Uterus (tissue), 4 donors: Measurements from ENCODE around the gene CORO1C. TPM values are rescaled to one million over a fixed set of nuclear protein-coding genes. Genes with fewer than 3 reads are reported as not detected.

Experiments used
- DNase-seq, 2 donors: peaks; one replicate each; pipeline ENCODE4 v3.0.0-alpha.2; 2019 to 2020
- H3K27ac ChIP-seq, 2 donors: fragments of 200-600 bp; sonication (generic); 1 replicate in 1 of 2; 2 replicates in 1 of 2; pipeline ENCODE4 v1.5.1; 2016 to 2018
- H3K27me3 ChIP-seq, 2 donors: fragments of 200-600 bp; sonication (generic); one replicate each; pipeline ENCODE4 v1.5.1; 2018 to 2019; ENCODE audit warnings: control low read depth in 1 of 2
- H3K36me3 ChIP-seq, 2 donors: fragments of 200-600 bp; sonication (generic); one replicate each; pipeline ENCODE4 v1.5.1; 2019; ENCODE audit warnings: control low read depth in 1 of 2
- H3K4me1 ChIP-seq, 2 donors: fragments of 200-600 bp; sonication (generic); one replicate each; pipeline ENCODE4 v1.5.1; 2018 to 2019; ENCODE audit warnings: control low read depth in 1 of 2
- H3K4me3 ChIP-seq, 2 donors: fragments of 200-600 bp; sonication (generic); 1 replicate in 1 of 2; 2 replicates in 1 of 2; pipeline ENCODE4 v1.5.1; 2018 to 2019; ENCODE audit warnings: mild to moderate bottlenecking in 1 of 2
- H3K9me3 ChIP-seq, 2 donors: fragments of 200-600 bp; sonication (generic); one replicate each; pipeline ENCODE4 v1.5.1; 2019; ENCODE audit warnings: control low read depth in 1 of 2
- CTCF ChIP-seq, 4 experiments: fragments of 200-600 bp in 2 of 4; fragments of 450-650 bp in 2 of 4; sonication (generic) in 2 of 4; IDR thresholded peaks; one replicate each; pipeline ENCODE4 v1.5.1; 2016 to 2019; ENCODE audit warnings: antibody characterized with exemption in 4 of 4, mild to moderate bottlenecking in 2 of 4, moderate library complexity in 1 of 4
- POLR2A ChIP-seq, 2 donors: fragments of 450-650 bp; IDR thresholded peaks; one replicate each; pipeline ENCODE4 v1.6.1; 2016; ENCODE audit warnings: antibody characterized with exemption in 2 of 2, mild to moderate bottlenecking in 1 of 2, moderate library complexity in 1 of 2
- intact Hi-C: fragments of 100-400 bp; cut with DNase I; formaldehyde crosslinking; loops from one replicate; pipeline ENCODE4 v1.15.1; 2023; ENCODE audit warnings: low total_unique reads
- total RNA-seq, 4 donors: library from RNA; depleted of rRNA in 3 of 4; stranded (reverse); fragments of >200 nt in 3 of 4; gene quantifications; one replicate each; pipeline versions ENCODE4 v1.1.0 to v1.2.4, GENCODE V29; 2014 to 2023
- donor health status: DM: yes; HTN: yes; CAD: no.

The CORO1C gene
- total RNA-seq, 4 donors from 2014 or later: 129 to 357 (median 235) TPM

GRCh38 chr12:108643941-108644810 is 87.1 kb downstream of the CORO1C start:
- Histone ChIP-seq H3K36me3 (no peaks in the 10 kb centered on the region), H3K9me3 (no peaks in the 10 kb centered on the region), H3K4me1 (peaks cover under 1 to 3% of the 10 kb centered on the region in 2 donors), H3K27ac (peak overlapping the region; percentile 52 to 62), H3K4me3 (no peak overlapping the region), H3K27me3 (no peaks in the 10 kb centered on the region)
- DNase-seq: peak in 1 of 2 donors; percentile 73
- intact Hi-C loops: no loop called here
- TF ChIP-seq CTCF (IDR thresholded peaks at IDR 0.05) (no peak), POLR2A (IDR thresholded peaks at IDR 0.05) (no peak)

DNA sequence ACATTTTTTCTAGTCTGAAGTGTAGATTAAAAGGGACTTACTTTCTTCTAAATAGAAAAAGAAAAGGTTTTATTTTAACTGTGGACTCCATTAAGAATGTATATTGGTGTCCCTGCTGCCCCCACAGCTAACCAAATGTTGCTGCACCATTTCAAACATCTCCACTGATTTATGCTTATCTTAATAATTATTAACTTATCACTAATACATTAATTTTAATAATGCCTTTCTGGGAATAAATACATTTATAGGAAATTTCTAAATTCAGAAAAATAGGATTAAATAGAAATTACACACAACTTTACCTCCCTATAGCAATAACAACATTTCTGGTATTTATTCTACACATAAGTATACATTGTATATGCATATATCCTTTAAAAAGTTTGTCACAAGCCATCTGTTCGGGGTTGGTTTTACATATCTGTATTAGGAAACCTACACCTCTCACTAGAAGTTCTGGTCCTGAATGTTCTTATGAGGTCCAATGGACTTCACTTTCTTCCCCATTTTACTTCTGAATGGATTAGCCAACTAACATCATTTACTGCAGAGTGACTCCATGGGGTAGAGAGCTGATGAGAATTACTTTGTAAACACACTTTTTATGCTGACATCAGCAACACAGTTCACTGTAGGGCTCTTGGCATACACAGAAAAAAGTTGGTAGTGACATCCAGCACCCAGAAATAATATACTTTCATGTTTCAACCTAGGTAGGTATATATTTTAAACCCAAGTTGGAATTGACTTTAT is 88.2 kb downstream of the CORO1C start:
- Histone ChIP-seq H3K27ac (peak overlapping the region; percentile 52 to 62), H3K36me3 (no peaks in the 10 kb centered on the region), H3K27me3 (no peaks in the 10 kb centered on the region), H3K4me3 (no peak overlapping the region), H3K4me1 (peaks cover 0 to under 1% of the 10 kb centered on the region in 2 donors), H3K9me3 (no peaks in the 10 kb centered on the region)
- DNase-seq: no peak
- TF ChIP-seq POLR2A (IDR thresholded peaks at IDR 0.05) (no peak), CTCF (IDR thresholded peaks at IDR 0.05) (no peak)
- intact Hi-C loops: no loop called here

GRCh38 chr12:108642269-108642870 is 88.9 kb downstream of the CORO1C start:
- DNase-seq: no peak
- Histone ChIP-seq H3K27ac (peak overlapping the region; percentile 16 to 41), H3K4me3 (no peak overlapping the region), H3K27me3 (no peaks in the 10 kb centered on the region), H3K36me3 (no peaks in the 10 kb centered on the region), H3K9me3 (no peaks in the 10 kb centered on the region), H3K4me1 (peaks cover 5% of the 10 kb centered on the region in 2 donors)
- TF ChIP-seq CTCF (IDR thresholded peaks at IDR 0.05): no peak
- intact Hi-C loops: no loop called here

DNA sequence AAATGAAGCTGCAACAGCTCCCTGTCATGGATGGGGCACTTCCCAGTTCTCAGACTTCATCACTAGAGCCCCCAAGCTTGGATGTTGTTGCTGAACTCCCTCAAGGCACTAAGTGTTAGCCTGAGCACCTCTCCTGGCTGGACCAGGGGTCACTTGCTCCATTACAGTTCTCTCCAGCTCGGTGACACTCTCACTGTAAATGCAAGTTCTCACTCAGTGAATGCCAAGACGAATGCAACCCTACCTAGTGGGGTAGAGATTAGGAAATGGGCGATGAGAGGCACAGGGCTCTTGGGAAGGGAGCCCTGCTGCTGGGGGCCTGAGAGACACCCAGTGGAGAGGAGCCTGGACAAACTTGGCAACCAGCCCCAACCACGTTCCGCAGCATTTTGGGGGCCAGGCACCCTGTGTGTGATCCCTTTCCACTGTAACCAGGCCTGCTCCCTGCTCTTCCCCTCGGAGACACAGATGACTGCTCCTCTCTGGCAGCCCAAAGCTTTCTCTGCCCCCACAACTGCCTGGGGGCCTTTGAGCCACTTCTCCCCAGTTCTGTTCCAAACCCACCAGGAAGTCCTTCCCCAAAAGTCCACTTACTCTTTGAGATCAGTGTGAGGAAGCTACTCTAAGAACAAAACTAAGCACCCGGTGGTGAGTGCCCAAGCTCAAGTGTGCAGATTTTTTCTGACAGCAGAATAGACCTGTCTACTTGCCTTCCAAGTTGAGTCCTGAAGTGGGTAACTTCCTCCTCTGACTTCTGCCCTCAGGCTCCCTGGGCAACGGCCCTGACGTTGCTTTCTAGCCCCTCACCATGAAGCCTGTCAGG is 89.7 kb downstream of the CORO1C start:
- no peak for DNase-seq
- H3K4me3 ChIP-seq: no peak overlapping the region
- H3K27me3 ChIP-seq: no peaks in the 10 kb centered on the region
- TF ChIP-seq POLR2A (IDR thresholded peaks at IDR 0.05) (no peak), CTCF (IDR thresholded peaks at IDR 0.05) (no peak)
- peaks cover 5% of the 10 kb centered on the region in 2 donors for H3K4me1 ChIP-seq
- no peaks in the 10 kb centered on the region for H3K36me3 ChIP-seq
- H3K27ac ChIP-seq: peak overlapping the region; percentile 16 to 41
- H3K9me3 ChIP-seq: no peaks in the 10 kb centered on the region
- intact Hi-C loops: no loop called here
